ENCODE data around the gene ATP8A2.

DNA sequence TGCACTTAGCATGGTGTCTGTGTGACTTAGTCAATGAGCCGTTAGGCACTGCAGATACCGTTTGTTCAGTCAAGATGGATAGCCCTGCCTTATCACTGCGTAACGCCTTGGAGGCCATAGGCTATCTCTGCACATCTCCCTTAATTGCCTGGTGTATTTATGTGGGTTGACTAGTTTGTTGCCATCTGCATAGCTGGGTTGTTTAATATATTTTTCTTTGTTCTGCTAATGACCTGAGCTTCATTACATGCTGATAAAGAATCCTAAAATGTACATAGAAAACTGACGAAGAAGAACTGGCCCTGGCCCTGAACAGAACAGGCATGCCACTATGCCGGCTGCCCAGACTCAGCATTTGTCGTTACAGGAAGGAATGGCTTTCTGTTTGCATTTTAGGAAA lies 382.2 kb downstream of the ATP8A2 start:
- TF ChIP-seq, protein P1, sequence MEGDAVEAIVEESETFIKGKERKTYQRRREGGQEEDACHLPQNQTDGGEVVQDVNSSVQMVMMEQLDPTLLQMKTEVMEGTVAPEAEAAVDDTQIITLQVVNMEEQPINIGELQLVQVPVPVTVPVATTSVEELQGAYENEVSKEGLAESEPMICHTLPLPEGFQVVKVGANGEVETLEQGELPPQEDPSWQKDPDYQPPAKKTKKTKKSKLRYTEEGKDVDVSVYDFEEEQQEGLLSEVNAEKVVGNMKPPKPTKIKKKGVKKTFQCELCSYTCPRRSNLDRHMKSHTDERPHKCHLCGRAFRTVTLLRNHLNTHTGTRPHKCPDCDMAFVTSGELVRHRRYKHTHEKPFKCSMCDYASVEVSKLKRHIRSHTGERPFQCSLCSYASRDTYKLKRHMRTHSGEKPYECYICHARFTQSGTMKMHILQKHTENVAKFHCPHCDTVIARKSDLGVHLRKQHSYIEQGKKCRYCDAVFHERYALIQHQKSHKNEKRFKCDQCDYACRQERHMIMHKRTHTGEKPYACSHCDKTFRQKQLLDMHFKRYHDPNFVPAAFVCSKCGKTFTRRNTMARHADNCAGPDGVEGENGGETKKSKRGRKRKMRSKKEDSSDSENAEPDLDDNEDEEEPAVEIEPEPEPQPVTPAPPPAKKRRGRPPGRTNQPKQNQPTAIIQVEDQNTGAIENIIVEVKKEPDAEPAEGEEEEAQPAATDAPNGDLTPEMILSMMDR (IDR thresholded peaks at IDR 0.05), result no peak
- TF ChIP-seq POLR2A (IDR thresholded peaks at IDR 0.05), result no peak
